HG03159 (cell line): ENCODE results near the gene ANKMY2.

Experiments used
- ATAC-seq: cut with Tn5 transposase; IDR thresholded peaks from one replicate; pipeline ENCODE4 v1.9.1; 2021; ENCODE audit warnings: mild to moderate bottlenecking, moderate library complexity; ENCODE audit not compliant: unreplicated experiment

The ANKMY2 gene

GRCh38 chr7:16583834-16584233 lies 61.7 kb downstream of the ANKMY2 start:
- ATAC-seq: no peak

- ATAC-seq: no peak
Measured at GRCh38 chr7:16581286-16581685, 64.3 kb downstream of the ANKMY2 start.

GRCh38 chr7:16579216-16579615 lies 66.3 kb downstream of the ANKMY2 start:
- ATAC-seq: no peak

GRCh38 chr7:16571941-16572340 lies 73.6 kb downstream of the ANKMY2 start:
- no peak for ATAC-seq

- peak; percentile 61 for ATAC-seq
Measured at GRCh38 chr7:16564909-16565426, 80.6 kb downstream of the ANKMY2 start.

DNA sequence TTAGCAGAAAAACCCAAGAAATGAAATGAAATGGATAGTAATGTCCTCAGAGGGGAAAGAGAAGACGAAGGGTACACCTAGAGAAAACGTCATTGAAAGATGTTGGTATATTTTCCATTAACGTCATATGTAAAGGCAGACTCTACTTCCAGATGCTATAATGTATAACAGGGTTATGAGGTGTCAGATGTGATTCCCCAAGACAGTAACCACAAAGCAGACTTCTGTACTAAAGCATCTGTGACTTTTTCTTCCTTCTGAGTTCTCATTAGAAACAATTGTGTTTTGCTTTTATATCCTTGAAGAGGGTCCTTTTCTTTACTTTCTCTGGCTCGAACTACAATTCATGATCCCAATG lies 81.6 kb downstream of the ANKMY2 start:
- no peak for ATAC-seq

DNA sequence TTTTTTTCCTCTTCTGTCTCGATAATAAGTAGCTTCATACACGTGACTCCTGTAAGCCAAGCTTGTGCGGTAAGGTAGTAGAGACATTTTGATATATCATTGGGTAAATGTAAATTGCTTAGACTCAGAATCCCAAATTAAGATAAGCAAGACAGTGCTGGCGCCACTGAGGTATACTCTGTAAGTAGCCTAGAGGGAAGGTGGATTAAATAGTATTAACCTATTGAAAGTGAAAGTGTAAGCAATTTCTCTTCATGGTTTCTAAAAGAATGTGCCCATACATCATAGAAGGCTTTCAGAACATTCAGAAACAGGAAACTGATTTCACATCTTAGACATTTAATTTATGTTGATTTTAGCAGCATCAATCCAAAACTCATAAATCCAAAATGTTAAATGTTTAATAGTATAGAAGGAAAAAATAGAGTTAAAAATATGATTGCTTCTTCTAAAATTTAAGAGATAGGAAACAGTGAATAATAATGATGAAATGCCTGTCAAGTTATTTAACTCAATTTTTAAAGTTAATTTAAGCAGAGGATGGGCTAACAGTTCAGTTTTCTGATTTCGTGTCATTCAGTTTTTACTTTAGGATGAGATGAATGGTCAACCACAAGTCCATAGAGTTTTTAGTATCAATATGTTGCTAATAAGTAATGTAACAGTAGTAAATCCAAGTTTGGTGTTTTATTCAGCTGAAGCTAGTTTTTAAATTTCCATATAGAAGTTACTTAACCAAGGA lies 82.1 kb downstream of the ANKMY2 start:
- ATAC-seq: peak; percentile 83

GRCh38 chr7:16562456-16563220 lies 82.9 kb downstream of the ANKMY2 start:
- no peak for ATAC-seq

GRCh38 chr7:16561943-16562342 lies 83.6 kb downstream of the ANKMY2 start:
- no peak for ATAC-seq

- no peak for ATAC-seq
Measured at GRCh38 chr7:16559497-16560179, 85.9 kb downstream of the ANKMY2 start.

- ATAC-seq: no peak
Measured at GRCh38 chr7:16558761-16559302, 86.7 kb downstream of the ANKMY2 start.

DNA sequence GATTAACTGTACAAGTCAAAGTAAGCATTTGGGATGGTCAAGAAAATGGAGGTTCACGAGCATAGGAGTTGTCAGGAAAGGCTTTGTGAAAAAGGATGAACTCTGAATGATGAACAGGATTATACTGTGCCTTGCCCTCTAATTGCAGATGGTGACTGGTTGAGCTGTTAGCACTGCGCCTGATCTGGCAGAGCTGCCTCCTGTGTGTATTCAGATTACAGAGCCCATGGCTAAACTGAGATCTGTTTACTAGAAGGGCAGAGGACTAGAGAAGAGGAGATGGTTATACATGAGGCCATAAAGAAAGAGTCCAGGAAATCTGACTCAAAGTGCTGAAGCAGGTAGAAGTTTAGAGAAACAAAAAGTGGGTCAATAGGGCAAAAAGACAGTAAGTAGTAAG lies 89.2 kb downstream of the ANKMY2 start:
- ATAC-seq: no peak

DNA sequence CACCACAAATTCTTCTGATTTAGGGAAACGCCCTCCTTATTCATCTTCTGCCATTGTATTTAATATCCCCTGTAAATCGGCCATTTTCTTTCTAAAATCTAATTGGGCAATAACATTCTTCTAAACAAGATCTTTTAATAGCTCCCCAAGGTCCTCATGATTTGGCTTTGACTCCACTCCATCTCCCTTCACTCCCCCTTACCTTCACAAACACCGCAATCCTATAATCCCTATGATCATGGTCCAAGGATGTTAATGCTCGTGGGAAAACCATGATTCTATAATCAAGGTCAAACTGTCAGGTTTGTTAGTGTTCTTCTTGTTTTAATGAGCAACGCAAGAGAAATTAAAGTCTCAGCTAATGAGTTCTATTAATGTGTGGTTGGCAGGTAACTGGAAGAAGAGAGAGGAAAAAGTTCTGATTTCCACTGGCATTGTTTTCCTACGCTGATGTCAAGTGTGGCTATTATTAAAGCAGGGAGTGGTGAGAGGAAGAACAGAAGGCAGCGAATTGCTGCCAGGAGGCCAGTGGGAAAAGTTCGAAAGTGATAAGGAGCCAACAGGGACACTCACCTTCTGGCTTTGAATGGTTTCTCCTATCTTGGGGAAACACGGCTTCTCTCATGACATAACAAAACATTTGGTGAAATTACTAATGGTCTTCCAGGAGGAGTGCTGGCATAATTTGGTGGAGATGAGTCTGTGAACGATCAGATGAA lies 90.9 kb downstream of the ANKMY2 start:
- no peak for ATAC-seq

DNA sequence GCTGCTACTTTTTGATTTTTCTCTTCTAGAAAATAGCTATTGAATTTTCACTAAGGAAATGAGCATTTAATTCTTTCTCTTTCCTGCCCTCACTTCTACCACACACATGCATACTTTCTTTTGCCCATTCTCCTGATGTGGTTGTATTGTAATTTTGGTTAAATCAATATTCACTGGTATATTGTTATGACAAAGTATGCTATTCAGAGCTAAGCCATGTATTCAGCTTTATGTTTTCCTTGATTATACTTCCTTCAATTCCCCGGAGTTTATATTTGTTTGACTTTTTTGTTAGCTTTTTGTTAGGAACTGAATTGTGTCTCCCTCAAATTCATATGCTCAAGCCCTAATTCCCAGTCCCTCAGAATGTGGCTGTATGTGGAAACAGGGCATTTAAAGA lies 94.9 kb downstream of the ANKMY2 start:
- no peak for ATAC-seq
